Endothelial cell of umbilical vein (primary cell): ENCODE results near the gene FARP2. TPM values are rescaled to one million over a fixed set of nuclear protein-coding genes. Genes with fewer than 3 reads are reported as not detected.

Source experiments
- BruUV-seq: library from RNA; stranded (reverse); fragments of 400-500 nt; replicated peaks from 2 replicates; lab custom pipeline; 2021; lab: Mats Ljungman, UMichigan
- CTCF ChIA-PET: fragments of 300-600, 350-600 bp; sonication (Branson Sonifier 250); formaldehyde crosslinking; loops from one replicate; lab custom pipeline; 2021; ENCODE audit warnings: antibody characterized with exemption, inconsistent platforms; lab: Charles Lee
- POLR2A ChIA-PET: fragments of 300-600, 350-600 bp; sonication (Branson Sonifier 250); formaldehyde crosslinking; loops from one replicate; lab custom pipeline; 2021; ENCODE audit warnings: antibody characterized with exemption, inconsistent platforms; lab: Charles Lee
- DNase-seq: peaks from one replicate; pipeline ENCODE4 v3.0.0-alpha.2; 2011; ENCODE audit warnings: low read depth, low spot score
- FAIRE-seq: peaks from 2 replicates; lab custom pipeline; 2011; peaks lifted over from hg19 to GRCh38; lab: Jason Lieb, UNC
- H2AFZ ChIP-seq: 2 replicates; pipeline ENCODE4 v1.6.0; 2012; ENCODE audit warnings: low read depth, low read length, control low read depth, inconsistent platforms
- H3K27ac ChIP-seq: 2 replicates; pipeline ENCODE4 v1.5.1; 2011; ENCODE audit warnings: low read depth, mild to moderate bottlenecking, control low read depth, low read length, moderate library complexity; ENCODE audit not compliant: insufficient read depth
- H3K27me3 ChIP-seq, 2 experiments: 2 replicates each; pipeline versions ENCODE4 v1.6.0 to v1.6.1; 2011; ENCODE audit warnings: low read length in 2 of 2, mixed read lengths in 1 of 2; ENCODE audit not compliant: control insufficient read depth in 2 of 2, insufficient read depth in 2 of 2
- H3K36me3 ChIP-seq, 2 experiments: 2 replicates in 1 of 2; 3 replicates in 1 of 2; pipeline ENCODE4 v1.5.1; 2011; ENCODE audit warnings: low read length in 2 of 2, mild to moderate bottlenecking in 1 of 2, moderate library complexity in 1 of 2; ENCODE audit not compliant: control insufficient read depth in 2 of 2, insufficient read depth in 2 of 2; ENCODE audit errors: extremely low read depth in 1 of 2
- H3K4me1 ChIP-seq: 3 replicates; pipeline ENCODE4 v1.5.1; 2011; ENCODE audit warnings: mild to moderate bottlenecking, low read length; ENCODE audit not compliant: control insufficient read depth, insufficient read depth; ENCODE audit errors: extremely low read depth
- H3K4me2 ChIP-seq: 2 replicates; pipeline ENCODE4 v1.6.1; 2011; ENCODE audit warnings: low read length, control low read depth, mixed read lengths; ENCODE audit not compliant: insufficient read depth
- H3K4me3 ChIP-seq, 3 experiments: fragments of 200-600 bp in 1 of 3; sonication (generic), shearing (Covaris generic) in 1 of 3; replicated peaks in 1 of 3; 2 replicates each; pipeline ENCODE4 v1.5.1; 2011 to 2016; ENCODE audit warnings: control low read depth in 3 of 3, low read length in 3 of 3, mild to moderate bottlenecking in 2 of 3, inconsistent platforms in 1 of 3, low read depth in 1 of 3, moderate library complexity in 1 of 3; ENCODE audit not compliant: insufficient read depth in 1 of 3
- H3K79me2 ChIP-seq: 2 replicates; pipeline ENCODE4 v1.6.0; 2012; ENCODE audit warnings: low read length, inconsistent platforms; ENCODE audit not compliant: control insufficient read depth, insufficient read depth
- H3K9ac ChIP-seq: replicated peaks from 2 replicates; pipeline ENCODE3; 2011; ENCODE audit warnings: low read length, control low read depth; ENCODE audit not compliant: insufficient read depth; ENCODE audit errors: extremely low read depth
- H3K9me1 ChIP-seq: replicated peaks from 3 replicates; pipeline ENCODE4 v1.6.0; 2011; ENCODE audit warnings: mild to moderate bottlenecking, low read length; ENCODE audit not compliant: control insufficient read depth, insufficient read depth; ENCODE audit errors: extremely low read depth
- H3K9me3 ChIP-seq: replicated peaks from 2 replicates; pipeline ENCODE4 v1.5.1; 2012; ENCODE audit warnings: low read length, inconsistent platforms; ENCODE audit not compliant: control insufficient read depth, insufficient read depth
- H4K20me1 ChIP-seq: replicated peaks from 2 replicates; pipeline ENCODE3; 2011; ENCODE audit warnings: mild to moderate bottlenecking, low read length; ENCODE audit not compliant: control insufficient read depth, insufficient read depth; ENCODE audit errors: extremely low read depth
- EZH2 ChIP-seq: IDR thresholded peaks from 2 replicates; pipeline ENCODE4 v1.6.1; 2012; ENCODE audit warnings: borderline replicate concordance, low read depth, mild to moderate bottlenecking, moderate library complexity, low read length, inconsistent platforms; ENCODE audit not compliant: severe bottlenecking
- FOS ChIP-seq: IDR thresholded peaks from 2 replicates; pipeline ENCODE4 v1.6.1; 2011; ENCODE audit warnings: mild to moderate bottlenecking, low read length, moderate library complexity, borderline replicate concordance; ENCODE audit not compliant: insufficient read depth
- GATA2 ChIP-seq: IDR thresholded peaks from 2 replicates; pipeline ENCODE4 v1.7.0; 2011; ENCODE audit warnings: low read depth, mild to moderate bottlenecking, moderate library complexity, mixed read lengths, low read length; ENCODE audit not compliant: insufficient read length, insufficient read depth
- JUN ChIP-seq: IDR thresholded peaks from 2 replicates; pipeline ENCODE4 v1.6.1; 2011; ENCODE audit warnings: borderline replicate concordance, low read depth; ENCODE audit not compliant: insufficient read length, insufficient read depth
- MYC ChIP-seq: IDR thresholded peaks from one replicate; pipeline ENCODE4 v1.6.1; 2011; ENCODE audit warnings: mild to moderate bottlenecking, low read depth, low read length
- POLR2A ChIP-seq: IDR thresholded peaks from 2 replicates; pipeline ENCODE4 v1.6.1; 2012; ENCODE audit warnings: low read depth, mild to moderate bottlenecking, control low read depth, low read length
- POLR2AphosphoS5 ChIP-seq: IDR thresholded peaks from 2 replicates; pipeline ENCODE4 v1.6.1; 2012; ENCODE audit warnings: low read depth, mild to moderate bottlenecking, control low read depth, low read length, moderate library complexity; ENCODE audit not compliant: insufficient read depth
- dilution Hi-C: fragments of 300-500 bp; cut with MboI; formaldehyde crosslinking; loops from one replicate; pipeline ENCODE4 v1.15.0; 2019; ENCODE audit warnings: low sequenced_read_pairs; ENCODE audit not compliant: extremely low pct_ligation_motif_present
- intact Hi-C: fragments of 100-400 bp; cut with micrococcal nuclease; formaldehyde crosslinking; loops from one replicate; pipeline ENCODE4 v1.10.0; 2022
- polyA plus RNA-seq, 4 experiments: library from polyadenylated mRNA; depleted of rRNA in 3 of 4; stranded (reverse) in 3 of 4; unstranded in 1 of 4; fragments of >200 nt; gene quantifications; 2 replicates each; pipeline versions ENCODE4 v1.2.1 to v1.2.3, GENCODE V29; 2011 to 2012; ENCODE audit warnings: missing spikeins in 1 of 4
- total RNA-seq: library from RNA; stranded (reverse); gene quantifications from 2 replicates; pipeline ENCODE4 v1.2.3, GENCODE V29; 2021
- TF ChIP-seq, protein P1 (sequence below): IDR thresholded peaks from 2 replicates; pipeline ENCODE4 v1.6.1; 2011; ENCODE audit not compliant: insufficient read depth, insufficient read length
- TF ChIP-seq, protein P2 (sequence below), 2 donors: IDR thresholded peaks; 1 replicate in 1 of 2; 2 replicates in 1 of 2; pipeline ENCODE4 v1.5.1; 2011; ENCODE audit warnings: low read length in 2 of 2, mild to moderate bottlenecking in 2 of 2, moderate library complexity in 2 of 2, control low read depth in 1 of 2, inconsistent platforms in 1 of 2, low read depth in 1 of 2; ENCODE audit not compliant: insufficient read depth in 1 of 2; ENCODE audit errors: extremely low read depth in 1 of 2

FARP2 gene
- total and polyA plus RNA-seq, 2 donors (not counting 3 experiments of a cell fraction or from before 2014, with no cell fraction given) = 15.3 to 45.3 TPM

DNA sequence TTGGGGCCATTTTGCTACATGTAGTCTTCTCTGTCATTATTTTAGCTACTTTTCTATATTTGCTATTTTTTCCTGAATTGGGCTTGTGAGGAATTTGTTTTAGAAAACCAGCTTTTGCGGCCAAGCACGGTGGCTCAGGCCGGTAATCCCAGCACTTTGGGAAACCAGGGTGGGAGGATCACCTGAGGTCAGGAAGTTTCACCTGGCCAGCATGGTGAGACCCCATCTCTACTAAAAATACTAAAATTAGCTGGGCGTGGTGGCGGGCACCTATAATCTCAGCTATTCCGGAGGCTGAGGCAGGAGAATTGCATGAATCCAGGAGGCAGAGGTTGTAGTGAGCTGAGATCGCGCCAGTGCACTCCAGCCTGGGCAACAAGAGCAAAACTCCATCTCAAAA is 35.7 kb upstream of the FARP2 start:
- dilution Hi-C loops (no loop called here), intact Hi-C loops (no loop called here)
- H3K79me2 ChIP-seq = peaks cover 94% of the 10 kb centered on the region
- H3K4me3 ChIP-seq = no peak overlapping the region
- BruUV-seq = no TSS peak
- no peaks in the 10 kb centered on the region for H3K27me3 ChIP-seq
- H3K9ac ChIP-seq = no peak overlapping the region
- H3K27ac ChIP-seq = no peak overlapping the region
- no peaks in the 10 kb centered on the region for H3K9me1 ChIP-seq
- no peak for DNase-seq
- H3K4me2 ChIP-seq = peak overlapping the region; percentile 74
- H3K9me3 ChIP-seq = no peaks in the 10 kb centered on the region
- H3K36me3 ChIP-seq = peaks cover 5% of the 10 kb centered on the region in 2 experiments
- ChIA-PET POLR2A (no interaction called here), CTCF (no interaction called here)
- H3K4me1 ChIP-seq = peaks cover 53% of the 10 kb centered on the region
- no peak overlapping the region for H2AFZ ChIP-seq
- TF ChIP-seq POLR2AphosphoS5 = no peak
- TF ChIP-seq FOS = no peak
- TF ChIP-seq, protein P1, sequence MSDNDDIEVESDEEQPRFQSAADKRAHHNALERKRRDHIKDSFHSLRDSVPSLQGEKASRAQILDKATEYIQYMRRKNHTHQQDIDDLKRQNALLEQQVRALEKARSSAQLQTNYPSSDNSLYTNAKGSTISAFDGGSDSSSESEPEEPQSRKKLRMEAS = no peak
- TF ChIP-seq EZH2 = no peak
- TF ChIP-seq JUN = no peak
- no peak for TF ChIP-seq GATA2
- TF ChIP-seq POLR2A = no peak
- TF ChIP-seq MYC = no peak
- TF ChIP-seq, protein P2, sequence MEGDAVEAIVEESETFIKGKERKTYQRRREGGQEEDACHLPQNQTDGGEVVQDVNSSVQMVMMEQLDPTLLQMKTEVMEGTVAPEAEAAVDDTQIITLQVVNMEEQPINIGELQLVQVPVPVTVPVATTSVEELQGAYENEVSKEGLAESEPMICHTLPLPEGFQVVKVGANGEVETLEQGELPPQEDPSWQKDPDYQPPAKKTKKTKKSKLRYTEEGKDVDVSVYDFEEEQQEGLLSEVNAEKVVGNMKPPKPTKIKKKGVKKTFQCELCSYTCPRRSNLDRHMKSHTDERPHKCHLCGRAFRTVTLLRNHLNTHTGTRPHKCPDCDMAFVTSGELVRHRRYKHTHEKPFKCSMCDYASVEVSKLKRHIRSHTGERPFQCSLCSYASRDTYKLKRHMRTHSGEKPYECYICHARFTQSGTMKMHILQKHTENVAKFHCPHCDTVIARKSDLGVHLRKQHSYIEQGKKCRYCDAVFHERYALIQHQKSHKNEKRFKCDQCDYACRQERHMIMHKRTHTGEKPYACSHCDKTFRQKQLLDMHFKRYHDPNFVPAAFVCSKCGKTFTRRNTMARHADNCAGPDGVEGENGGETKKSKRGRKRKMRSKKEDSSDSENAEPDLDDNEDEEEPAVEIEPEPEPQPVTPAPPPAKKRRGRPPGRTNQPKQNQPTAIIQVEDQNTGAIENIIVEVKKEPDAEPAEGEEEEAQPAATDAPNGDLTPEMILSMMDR (IDR thresholded peaks at IDR 0.05; ENCODE audit: extremely low read depth in 1 of 2, insufficient read depth in 1 of 2, low read depth in 1 of 2, low read length in 2 of 2) = no peak
- peaks cover 13% of the 10 kb centered on the region for H4K20me1 ChIP-seq
- no peak for FAIRE-seq
